ENCODE measurements around the gene RUFY3.

Gene RUFY3

GRCh38 chr4:70687821-70688794 lies 33.7 kb upstream of the RUFY3 start, which contains the start of gene UTP3 (continued):
- TF ChIP-seq ZNF398 (tag by site-specific recombination; IDR thresholded peaks at IDR 0.05) (no peak), ZBTB7A (tag by site-specific recombination; IDR thresholded peaks at IDR 0.05; ENCODE audit: low read depth) (peak; percentile 47; the same call in 1 of the 2 replicates), KLF16 (tag by site-specific recombination; IDR thresholded peaks at IDR 0.05) (peak; percentile 90), MEIS1 (CRISPR knock-in tag; IDR thresholded peaks at IDR 0.05; ENCODE audit: borderline replicate concordance) (no peak), ZNF658 (tag by site-specific recombination; IDR thresholded peaks at IDR 0.05) (no peak), ZBTB49 (tag by site-specific recombination; IDR thresholded peaks at IDR 0.05; ENCODE audit: low read depth) (no peak), ZNF623 (tag by site-specific recombination; IDR thresholded peaks at IDR 0.05) (peak; percentile 37), ZNF157 (tag by site-specific recombination; IDR thresholded peaks at IDR 0.05) (no peak), ZNF621 (tag by site-specific recombination; IDR thresholded peaks at IDR 0.05) (no peak), SP3 (tag by site-specific recombination; IDR thresholded peaks at IDR 0.05) (peak; percentile 79), ZNF513 (tag by site-specific recombination; IDR thresholded peaks at IDR 0.05) (no peak), MYNN (tag by site-specific recombination; IDR thresholded peaks at IDR 0.05; ENCODE audit: borderline replicate concordance) (no peak; the same call in 1 of the 2 replicates), ZNF645 (tag by site-specific recombination; IDR thresholded peaks at IDR 0.05) (no peak), KLF10 (tag by site-specific recombination; IDR thresholded peaks at IDR 0.05) (peak; percentile 85), SP2 (tag by site-specific recombination; IDR thresholded peaks at IDR 0.05) (peak; percentile 72), SCRT2 (tag by site-specific recombination; IDR thresholded peaks at IDR 0.05) (peak; percentile 16; the same call in 1 of the 2 replicates), ZNF677 (tag by site-specific recombination; IDR thresholded peaks at IDR 0.05) (no peak), HIC1 (tag by site-specific recombination; IDR thresholded peaks at IDR 0.05) (no peak; the same call in none of the 2 replicates), ZNF10 (tag by site-specific recombination; IDR thresholded peaks at IDR 0.05) (peak; percentile 41; the same call in 1 of the 2 replicates), ZNF792 (tag by site-specific recombination; IDR thresholded peaks at IDR 0.05) (no peak), ZNF311 (tag by site-specific recombination; IDR thresholded peaks at IDR 0.05; ENCODE audit: borderline replicate concordance) (no peak), ZNF76 (tag by site-specific recombination; IDR thresholded peaks at IDR 0.05; ENCODE audit: borderline replicate concordance, low read depth) (peak; percentile 89), RBAK (tag by site-specific recombination; IDR thresholded peaks at IDR 0.05) (no peak), ZNF404 (tag by site-specific recombination; IDR thresholded peaks at IDR 0.05) (no peak), GLIS2 (tag by site-specific recombination; IDR thresholded peaks at IDR 0.05) (peak; percentile 52; the same call in 1 of the 2 replicates), ZNF704 (tag by site-specific recombination; IDR thresholded peaks at IDR 0.05) (no peak), YY1 (tag by site-specific recombination; IDR thresholded peaks at IDR 0.05) (peak; percentile 58; the same call in 1 of the 2 replicates), ZIC2 (tag by site-specific recombination; IDR thresholded peaks at IDR 0.05) (no peak), KLF1 (tag by site-specific recombination; IDR thresholded peaks at IDR 0.05) (peak; percentile 38; the same call in 1 of the 2 replicates), GLI4 (tag by site-specific recombination; IDR thresholded peaks at IDR 0.05) (0 out of 2 replicates have a peak, but pooled peaks have one; percentile 72)
